GM23248 (cell line): ENCODE data around the gene RAI14.

Experiments
- EZH2 ChIP-seq: fragments of 200-600 bp; sonication (generic); IDR thresholded peaks from 2 replicates; pipeline ENCODE4 v1.6.1; 2018; ENCODE audit warnings: antibody characterized with exemption, mild to moderate bottlenecking; ENCODE audit not compliant: insufficient read depth, poor library complexity, severe bottlenecking
- EZH2phosphoT487 ChIP-seq: fragments of 200-600 bp; sonication (generic); IDR thresholded peaks from 2 replicates; pipeline ENCODE4 v1.6.1; 2018; ENCODE audit warnings: antibody characterized with exemption, moderate library complexity, mild to moderate bottlenecking, low read depth; ENCODE audit not compliant: insufficient read depth

DNA sequence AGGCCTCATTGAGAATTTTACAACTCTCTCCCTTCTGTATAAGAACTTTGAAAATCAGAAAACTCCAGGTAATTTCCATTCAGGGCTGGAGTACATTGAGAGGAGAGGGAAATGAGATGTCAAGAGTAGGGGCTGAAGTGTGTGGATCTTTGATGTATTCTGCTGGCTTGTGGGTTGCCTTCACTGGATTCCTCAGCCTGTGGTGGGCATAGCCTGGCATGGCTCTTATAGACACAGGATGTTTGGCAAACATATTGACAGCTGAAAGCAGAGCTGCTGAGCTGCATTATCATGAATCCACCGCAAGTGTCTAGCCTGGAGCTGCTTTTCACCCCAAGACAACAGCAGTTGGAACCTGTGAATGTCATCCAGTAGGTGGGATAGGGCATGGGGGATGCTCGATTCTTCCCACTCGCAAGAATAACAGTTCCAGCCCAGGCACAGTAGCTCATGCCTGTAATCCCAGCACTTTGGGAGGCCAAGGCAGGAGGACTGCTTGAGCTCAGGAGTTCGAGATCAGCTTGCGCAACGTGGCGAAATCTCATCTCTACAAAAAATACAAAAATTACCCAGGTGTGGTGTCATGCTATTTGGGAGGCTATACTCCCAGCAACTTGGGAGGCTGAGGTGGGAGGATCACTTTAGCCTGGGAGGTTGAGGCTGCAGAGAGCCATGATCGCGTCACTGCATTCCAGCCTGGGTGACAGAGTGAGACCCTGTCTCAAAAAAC, 146.9 kb downstream of the RAI14 start:
- TF ChIP-seq EZH2 = no peak
- no peak for TF ChIP-seq EZH2phosphoT487
